A673 (cell line): ENCODE measurements around the gene USP10. TPM values are rescaled to one million over a fixed set of nuclear protein-coding genes. Genes with fewer than 3 reads are reported as not detected.

Experiments
- BruUV-seq: library from RNA; stranded (reverse); fragments of 400-500 nt; replicated peaks from 2 replicates; lab custom pipeline; 2021; lab: Mats Ljungman, UMichigan
- CTCF ChIA-PET: fragments of 300-600 bp; sonication (Branson Sonifier 250); formaldehyde crosslinking; loops from one replicate; lab custom pipeline; 2022; ENCODE audit warnings: antibody characterized with exemption; lab: Charles Lee
- POLR2A ChIA-PET: fragments of 300-600 bp; sonication (Branson Sonifier 250); formaldehyde crosslinking; loops from one replicate; lab custom pipeline; 2022; ENCODE audit warnings: antibody characterized with exemption; ENCODE audit not compliant: low non-redundant PET; lab: Charles Lee
- DNase-seq: peaks from one replicate; pipeline ENCODE4 v3.0.0-alpha.2; 2015; ENCODE audit warnings: low spot score
- H3K27ac ChIP-seq: fragments of 200-600 bp; sonication (generic); 2 replicates; pipeline ENCODE4 v1.5.1; 2016; ENCODE audit warnings: mixed run types, low read depth, mild to moderate bottlenecking, mixed read lengths, antibody characterized with exemption, low read length; ENCODE audit not compliant: poor library complexity, severe bottlenecking
- H3K27me3 ChIP-seq: fragments of 200-600 bp; sonication (generic); replicated peaks from 2 replicates; pipeline ENCODE4 v1.6.1; 2017; ENCODE audit warnings: mixed run types, low read depth, mild to moderate bottlenecking, mixed read lengths, antibody characterized with exemption, low read length; ENCODE audit not compliant: insufficient read depth, poor library complexity
- H3K36me3 ChIP-seq: fragments of 200-600 bp; sonication (generic); 2 replicates; pipeline ENCODE4 v1.6.1; 2016; ENCODE audit warnings: mixed run types, mild to moderate bottlenecking, mixed read lengths, antibody characterized with exemption, low read length; ENCODE audit not compliant: insufficient read depth, poor library complexity, severe bottlenecking
- H3K4me1 ChIP-seq: fragments of 200-600 bp; sonication (generic); 2 replicates; pipeline ENCODE4 v1.6.1; 2017; ENCODE audit warnings: mixed run types, mild to moderate bottlenecking, mixed read lengths, antibody characterized with exemption, low read length; ENCODE audit not compliant: insufficient read depth, poor library complexity, severe bottlenecking
- H3K4me3 ChIP-seq: fragments of 200-600 bp; sonication (generic); 2 replicates; pipeline ENCODE4 v1.5.1; 2016; ENCODE audit warnings: low read depth, mixed run types, mild to moderate bottlenecking, mixed read lengths, low read length; ENCODE audit not compliant: poor library complexity, severe bottlenecking
- H3K9me3 ChIP-seq: fragments of 200-600 bp; sonication (generic); 2 replicates; pipeline ENCODE4 v1.6.1; 2016; ENCODE audit warnings: mixed run types, low read depth, mild to moderate bottlenecking, mixed read lengths, antibody characterized with exemption, low read length; ENCODE audit not compliant: poor library complexity, severe bottlenecking
- EZH2 ChIP-seq: fragments of 200-600 bp; sonication (generic); IDR thresholded peaks from 2 replicates; pipeline ENCODE4 v1.6.1; 2017; ENCODE audit warnings: borderline replicate concordance, low read depth, mild to moderate bottlenecking, mixed read lengths, antibody characterized with exemption, low read length; ENCODE audit not compliant: poor library complexity, severe bottlenecking
- intact Hi-C: fragments of 100-400 bp; cut with micrococcal nuclease; formaldehyde crosslinking; loops from one replicate; pipeline ENCODE4 v1.10.0; 2022; ENCODE audit not compliant: unreplicated experiment
- total RNA-seq: library from RNA; stranded (reverse); gene quantifications from 2 replicates; pipeline ENCODE4 v1.2.3, GENCODE V29; 2021
- TF ChIP-seq, protein P1 (sequence below): fragments of 300-800, 200-600 bp; sonication (generic); conservative IDR thresholded peaks from 2 replicates; pipeline ENCODE4 v1.5.1; 2017; ENCODE audit warnings: low read depth, mild to moderate bottlenecking, antibody characterized with exemption, low read length, moderate library complexity, mixed read lengths

The USP10 gene
- total RNA-seq, 1 experiment from 2014 or later = 171 TPM

DNA sequence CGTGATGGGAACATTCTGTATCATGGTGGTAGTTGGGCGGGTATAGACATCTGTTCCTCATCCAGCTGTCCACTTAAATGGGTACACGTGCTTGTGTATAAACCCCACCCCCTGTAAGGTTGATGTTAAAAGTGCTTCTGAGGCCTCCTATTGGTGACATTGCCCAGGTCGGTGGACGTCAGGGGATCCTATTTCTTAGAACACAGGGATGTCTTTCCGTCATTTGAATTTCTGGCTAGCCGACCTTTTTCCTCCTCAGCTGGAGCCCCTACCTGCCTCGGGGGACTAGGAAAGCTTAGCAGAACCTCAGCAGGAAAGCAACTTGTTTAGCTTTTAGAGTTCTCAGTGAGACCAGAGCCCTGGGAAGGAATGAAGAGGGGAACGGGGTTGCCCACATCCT, 103.3 kb downstream of the USP10 start:
- H3K36me3 ChIP-seq = no peaks in the 10 kb centered on the region
- no peak for DNase-seq
- no peak overlapping the region for H3K27ac ChIP-seq
- CTCF ChIA-PET = no interaction called here
- H3K27me3 ChIP-seq = no peaks in the 10 kb centered on the region
- no peak overlapping the region for H3K4me3 ChIP-seq
- POLR2A ChIA-PET = no interaction called here
- TF ChIP-seq EZH2 = no peak
- TF ChIP-seq, protein P1, sequence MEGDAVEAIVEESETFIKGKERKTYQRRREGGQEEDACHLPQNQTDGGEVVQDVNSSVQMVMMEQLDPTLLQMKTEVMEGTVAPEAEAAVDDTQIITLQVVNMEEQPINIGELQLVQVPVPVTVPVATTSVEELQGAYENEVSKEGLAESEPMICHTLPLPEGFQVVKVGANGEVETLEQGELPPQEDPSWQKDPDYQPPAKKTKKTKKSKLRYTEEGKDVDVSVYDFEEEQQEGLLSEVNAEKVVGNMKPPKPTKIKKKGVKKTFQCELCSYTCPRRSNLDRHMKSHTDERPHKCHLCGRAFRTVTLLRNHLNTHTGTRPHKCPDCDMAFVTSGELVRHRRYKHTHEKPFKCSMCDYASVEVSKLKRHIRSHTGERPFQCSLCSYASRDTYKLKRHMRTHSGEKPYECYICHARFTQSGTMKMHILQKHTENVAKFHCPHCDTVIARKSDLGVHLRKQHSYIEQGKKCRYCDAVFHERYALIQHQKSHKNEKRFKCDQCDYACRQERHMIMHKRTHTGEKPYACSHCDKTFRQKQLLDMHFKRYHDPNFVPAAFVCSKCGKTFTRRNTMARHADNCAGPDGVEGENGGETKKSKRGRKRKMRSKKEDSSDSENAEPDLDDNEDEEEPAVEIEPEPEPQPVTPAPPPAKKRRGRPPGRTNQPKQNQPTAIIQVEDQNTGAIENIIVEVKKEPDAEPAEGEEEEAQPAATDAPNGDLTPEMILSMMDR = no peak
- intact Hi-C loops = no loop called here
- no peaks in the 10 kb centered on the region for H3K4me1 ChIP-seq
- H3K9me3 ChIP-seq = no peaks in the 10 kb centered on the region
- BruUV-seq = no TSS peak

DNA sequence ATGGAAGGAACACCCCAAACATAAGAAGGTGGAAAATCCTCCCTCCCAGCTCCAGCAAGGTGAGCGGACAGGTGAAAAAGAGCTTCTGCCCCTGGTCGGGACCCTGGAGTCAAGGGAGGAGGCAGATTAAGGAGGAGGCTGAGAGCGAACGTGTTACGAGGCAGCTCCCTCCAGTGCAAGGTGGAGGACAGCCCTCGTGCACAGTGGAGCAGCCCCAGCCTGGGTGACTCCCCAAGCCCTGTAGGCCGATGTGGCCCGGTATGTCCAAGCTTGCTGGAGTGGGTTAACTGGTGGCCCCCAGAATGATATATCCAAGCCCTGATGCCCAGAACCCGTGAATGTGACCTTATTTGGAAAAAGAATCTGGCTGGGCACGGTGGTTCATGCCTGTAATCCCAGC, 104.5 kb downstream of the USP10 start:
- POLR2A ChIA-PET = no interaction called here
- H3K4me1 ChIP-seq = no peaks in the 10 kb centered on the region
- H3K4me3 ChIP-seq = no peak overlapping the region
- no peak for DNase-seq
- H3K9me3 ChIP-seq = no peaks in the 10 kb centered on the region
- no TSS peak for BruUV-seq
- H3K36me3 ChIP-seq = no peaks in the 10 kb centered on the region
- no peak overlapping the region for H3K27ac ChIP-seq
- intact Hi-C loops = no loop called here
- no peaks in the 10 kb centered on the region for H3K27me3 ChIP-seq
- TF ChIP-seq, protein P1 = no peak
- no peak for TF ChIP-seq EZH2
- CTCF ChIA-PET = no interaction called here

DNA sequence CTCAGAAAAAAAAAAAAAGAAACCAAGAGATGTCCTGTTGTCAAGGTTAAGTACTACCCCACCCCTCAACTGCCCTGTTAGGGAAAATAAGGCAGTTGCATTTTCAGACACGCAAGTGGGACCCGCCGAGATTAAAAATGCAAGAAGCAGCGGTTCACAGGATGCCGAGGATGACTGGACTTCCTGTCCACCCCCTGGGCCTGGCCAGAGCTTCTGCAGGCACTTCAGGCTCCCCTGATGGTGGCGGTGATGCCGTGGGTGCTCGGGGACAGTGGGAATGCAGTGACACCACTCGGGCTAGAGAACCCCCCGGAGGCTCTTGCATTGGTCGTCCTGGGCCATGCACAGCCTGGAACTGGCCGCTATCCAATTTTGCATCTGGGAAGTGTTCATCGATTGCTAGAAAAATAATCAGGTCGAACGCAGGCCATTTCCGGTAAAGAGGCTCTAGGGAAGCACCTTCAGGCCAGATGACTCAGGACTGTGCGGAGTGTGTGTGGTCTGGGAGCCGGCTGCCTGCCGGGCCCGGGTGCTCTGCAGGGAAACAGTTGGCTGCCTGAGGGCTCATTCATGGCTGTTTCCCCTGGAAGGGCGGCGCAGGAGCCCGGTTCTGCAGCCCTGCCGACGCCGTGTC, 106.6 kb downstream of the USP10 start:
- POLR2A ChIA-PET = no interaction called here
- intact Hi-C loops = no loop called here
- H3K4me3 ChIP-seq = peak overlapping the region; percentile 13
- no peaks in the 10 kb centered on the region for H3K27me3 ChIP-seq
- H3K4me1 ChIP-seq = no peaks in the 10 kb centered on the region
- TF ChIP-seq, protein P1 = no peak
- no peak for TF ChIP-seq EZH2
- no peaks in the 10 kb centered on the region for H3K36me3 ChIP-seq
- BruUV-seq = no TSS peak
- no peak overlapping the region for H3K27ac ChIP-seq
- DNase-seq = peak; percentile 49
- CTCF ChIA-PET = interaction anchor here (0.6 kb wide), 2 partner anchors 19 to 145 kb away, joined by 3 read pairs; no protein-coding TSS in a partner anchor
- no peaks in the 10 kb centered on the region for H3K9me3 ChIP-seq
